ENCODE data around the gene SSPN. TPM values are rescaled to one million over a fixed set of nuclear protein-coding genes. Genes with fewer than 3 reads are reported as not detected.
"Not testable (repeated sequence)": the region's sequence is repeated elsewhere in the genome, so short reads cannot be mapped to it uniquely, and the experiment has no call there.

Gene SSPN
- total RNA-seq, 4 donors from 2014 or later: 0.99 to 11.3 (median 3.1) TPM

GRCh38 chr12:26231921-26232320 is 36.5 kb downstream of the SSPN start:
- Histone ChIP-seq H3K4me1 (peaks cover 2 to 16% (median 3%) of the 10 kb centered on the region in 3 donors), H3K27me3 (peaks cover 0 to 3% (median 0%) of the 10 kb centered on the region in 4 donors), H3K4me3 (no peak overlapping the region), H3K9me3 (no peaks in the 10 kb centered on the region), H3K27ac (peak overlapping the region in 1 of 4 donors; percentile 10), H3K36me3 (no peaks in the 10 kb centered on the region)
- DNase-seq: no peak
- intact Hi-C loops (cut with DNase I): no loop called here
- no peak for TF ChIP-seq CTCF (IDR thresholded peaks at IDR 0.05)
- TF ChIP-seq POLR2A (IDR thresholded peaks at IDR 0.05): no peak
- WGBS, 2 donors: 56 to 70% methylated on average over 3 of the region's 3 CpGs

GRCh38 chr12:26233631-26234030 is 38.3 kb downstream of the SSPN start:
- H3K27me3 ChIP-seq: no peaks in the 10 kb centered on the region
- H3K9me3 ChIP-seq: no peaks in the 10 kb centered on the region
- no peaks in the 10 kb centered on the region for H3K36me3 ChIP-seq
- H3K4me3 ChIP-seq: no peak overlapping the region
- intact Hi-C loops (cut with DNase I): no loop called here
- no peak for TF ChIP-seq CTCF (IDR thresholded peaks at IDR 0.05)
- no peak for DNase-seq
- WGBS, 2 donors: 72 to 88% methylated on average over 9 of the region's 9 CpGs
- peaks cover 0 to 15% (median 3%) of the 10 kb centered on the region in 3 donors for H3K4me1 ChIP-seq
- H3K27ac ChIP-seq: no peak overlapping the region

- H3K9me3 ChIP-seq; H3K27ac ChIP-seq; intact Hi-C loops (cut with DNase I): not testable (repeated sequence)
These were observed 40.1 kb downstream of the SSPN start for GRCh38 chr12:26235465-26235864.

GRCh38 chr12:26238341-26239121 is 43.2 kb downstream of the SSPN start:
- DNase-seq: no peak
- Histone ChIP-seq H3K27ac (peak overlapping the region in 2 of 4 donors; percentile 13 to 61), H3K4me1 (peaks cover 0 to 21% (median 12%) of the 10 kb centered on the region in 3 donors), H3K36me3 (no peaks in the 10 kb centered on the region), H3K27me3 (no peaks in the 10 kb centered on the region), H3K9me3 (no peaks in the 10 kb centered on the region), H3K4me3 (no peak overlapping the region)
- WGBS, 2 donors: 61 to 74% methylated on average over 4 of the region's 4 CpGs
- intact Hi-C loops (cut with DNase I): no loop called here
- TF ChIP-seq POLR2A (IDR thresholded peaks at IDR 0.05) (no peak), CTCF (IDR thresholded peaks at IDR 0.05) (no peak)

More at GRCh38 chr12:26235465-26235864, 40.1 kb downstream of the SSPN start:
- DNase-seq, H3K36me3 ChIP-seq, H3K4me3 ChIP-seq, H3K27me3 ChIP-seq: not testable (repeated sequence)
- WGBS, 2 donors: 100% methylated on average over 1 to 2 of the region's 2 CpGs
- peaks cover 0 to 32% (median 15%) of the 10 kb centered on the region in 3 donors for H3K4me1 ChIP-seq

- H3K4me3 ChIP-seq: no peak overlapping the region
- no peaks in the 10 kb centered on the region for H3K9me3 ChIP-seq
- no peaks in the 10 kb centered on the region for H3K36me3 ChIP-seq
- peak overlapping the region in 2 of 4 donors; percentile 13 to 61 for H3K27ac ChIP-seq
- H3K27me3 ChIP-seq: no peaks in the 10 kb centered on the region
- intact Hi-C loops (cut with DNase I): no loop called here
- peaks cover 0 to 21% (median 12%) of the 10 kb centered on the region in 3 donors for H3K4me1 ChIP-seq
- no peak for DNase-seq
- TF ChIP-seq POLR2A (IDR thresholded peaks at IDR 0.05): no peak
- TF ChIP-seq CTCF (IDR thresholded peaks at IDR 0.05): no peak
- WGBS, 2 donors: 30 to 35% methylated on average over 4 to 5 of the region's 5 CpGs
These were observed 43.9 kb downstream of the SSPN start for GRCh38 chr12:26239122-26239851.

All from esophagus squamous epithelium (tissue), 5 donors.